ENCODE measurements around the gene BEGAIN.

Gene BEGAIN

DNA sequence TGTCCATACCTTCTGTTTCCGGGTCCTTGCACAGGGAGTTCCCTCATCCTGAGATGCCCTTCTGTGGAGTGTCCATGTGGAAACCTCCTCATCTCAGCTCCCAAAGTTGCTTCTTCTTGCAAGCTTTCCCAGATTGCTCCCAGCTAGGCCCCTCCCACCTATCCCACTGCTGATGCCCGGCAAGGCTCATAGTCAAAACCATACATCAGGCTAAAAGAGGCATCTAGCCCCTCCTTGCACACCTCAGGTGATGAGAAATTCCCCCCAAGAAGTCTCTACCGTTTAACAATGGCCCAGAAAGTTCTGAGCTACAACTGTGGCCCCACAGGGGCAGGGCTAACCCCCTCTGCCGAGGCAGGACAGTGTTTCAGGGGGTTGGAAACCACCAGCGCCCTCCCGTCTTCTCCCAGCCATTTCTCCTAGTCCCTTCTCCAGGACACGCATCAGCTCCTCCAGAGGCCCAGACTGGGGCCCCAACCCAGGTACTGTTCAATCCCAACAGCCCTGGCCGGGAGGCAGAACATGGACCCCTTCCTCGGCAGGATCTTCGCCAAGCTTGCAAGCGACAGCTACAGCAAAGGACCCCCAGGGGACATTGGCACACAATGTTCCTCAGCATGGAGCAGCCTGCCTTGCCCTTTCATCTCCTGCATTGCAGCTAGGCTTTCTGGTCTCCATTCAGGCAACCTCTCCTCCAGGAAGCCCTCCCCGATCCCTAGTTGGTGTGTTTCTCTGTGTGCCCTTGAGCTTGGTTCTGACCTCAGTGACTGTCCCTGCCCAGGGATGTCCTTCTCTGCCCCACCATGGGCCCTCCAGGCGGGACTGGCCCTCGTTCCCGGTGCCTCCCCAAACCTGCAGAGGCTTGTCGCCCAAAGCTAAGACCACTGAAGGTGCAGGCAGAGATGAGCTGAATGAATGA, 4.5 kb upstream of the BEGAIN start:
- no peak for DNase-seq (ENCODE audit: low read depth in 2 of 2)
- TF ChIP-seq, protein P1, sequence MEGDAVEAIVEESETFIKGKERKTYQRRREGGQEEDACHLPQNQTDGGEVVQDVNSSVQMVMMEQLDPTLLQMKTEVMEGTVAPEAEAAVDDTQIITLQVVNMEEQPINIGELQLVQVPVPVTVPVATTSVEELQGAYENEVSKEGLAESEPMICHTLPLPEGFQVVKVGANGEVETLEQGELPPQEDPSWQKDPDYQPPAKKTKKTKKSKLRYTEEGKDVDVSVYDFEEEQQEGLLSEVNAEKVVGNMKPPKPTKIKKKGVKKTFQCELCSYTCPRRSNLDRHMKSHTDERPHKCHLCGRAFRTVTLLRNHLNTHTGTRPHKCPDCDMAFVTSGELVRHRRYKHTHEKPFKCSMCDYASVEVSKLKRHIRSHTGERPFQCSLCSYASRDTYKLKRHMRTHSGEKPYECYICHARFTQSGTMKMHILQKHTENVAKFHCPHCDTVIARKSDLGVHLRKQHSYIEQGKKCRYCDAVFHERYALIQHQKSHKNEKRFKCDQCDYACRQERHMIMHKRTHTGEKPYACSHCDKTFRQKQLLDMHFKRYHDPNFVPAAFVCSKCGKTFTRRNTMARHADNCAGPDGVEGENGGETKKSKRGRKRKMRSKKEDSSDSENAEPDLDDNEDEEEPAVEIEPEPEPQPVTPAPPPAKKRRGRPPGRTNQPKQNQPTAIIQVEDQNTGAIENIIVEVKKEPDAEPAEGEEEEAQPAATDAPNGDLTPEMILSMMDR (IDR thresholded peaks at IDR 0.05; ENCODE audit: low read depth, low read length) = no peak

GRCh38 chr14:100590726-100591452, 3.7 kb upstream of the BEGAIN start:
- no peak overlapping the region for H3K4me3 ChIP-seq (replicated peaks in 1 of 2; ENCODE audit: low read depth in 2 of 2, low read length in 2 of 2)
- TF ChIP-seq, protein P1 (IDR thresholded peaks at IDR 0.05; ENCODE audit: low read depth, low read length) = no peak
- no peak for DNase-seq (ENCODE audit: low read depth in 2 of 2)

More for the DNA sequence above, 4.5 kb upstream of the BEGAIN start:
- H3K4me3 ChIP-seq (replicated peaks in 1 of 2; ENCODE audit: low read depth in 2 of 2, low read length in 2 of 2) = no peak overlapping the region

DNA sequence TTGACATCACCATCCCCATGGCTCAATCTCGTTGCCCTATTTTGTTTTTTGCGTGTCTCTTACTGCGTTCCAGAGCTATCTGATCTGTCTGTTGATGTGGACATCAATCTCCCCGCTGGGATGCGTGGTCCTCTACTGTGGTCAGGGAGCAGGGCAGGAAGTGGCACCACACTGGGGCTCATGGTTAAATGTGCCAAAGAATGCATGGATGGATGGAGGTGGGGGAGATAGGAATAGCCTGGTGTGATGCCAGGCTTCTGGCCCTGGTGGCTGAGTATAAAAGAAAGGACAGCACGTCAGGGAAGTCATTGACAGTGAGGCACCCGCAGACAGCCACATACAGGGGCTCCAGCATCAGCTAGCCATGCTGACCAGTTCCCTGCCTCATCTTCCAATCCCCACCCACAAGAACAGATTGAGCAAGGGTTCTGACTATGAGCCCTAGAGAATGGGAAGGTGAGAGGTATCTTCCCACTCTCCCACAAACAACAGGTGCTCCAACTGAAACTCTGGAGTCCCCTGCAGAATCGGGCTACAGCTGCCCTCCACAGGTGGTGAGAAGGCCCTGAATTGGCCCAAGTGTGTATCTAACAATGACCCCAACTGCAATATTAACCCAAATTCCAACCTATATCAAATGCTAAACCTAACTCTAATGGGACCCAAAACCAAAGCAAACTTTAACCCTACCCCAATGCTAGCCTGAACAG, 2.7 kb upstream of the BEGAIN start:
- DNase-seq (ENCODE audit: low read depth in 2 of 2) = no peak

GRCh38 chr14:100589071-100589759, 2.0 kb upstream of the BEGAIN start:
- no peak for DNase-seq (ENCODE audit: low read depth in 2 of 2)
- TF ChIP-seq, protein P1 (IDR thresholded peaks at IDR 0.05; ENCODE audit: low read depth, low read length) = no peak
- H3K4me3 ChIP-seq (replicated peaks in 1 of 2; ENCODE audit: low read depth in 2 of 2, low read length in 2 of 2) = no peak overlapping the region

More for the DNA sequence above, 2.7 kb upstream of the BEGAIN start:
- no peak overlapping the region for H3K4me3 ChIP-seq (replicated peaks in 1 of 2; ENCODE audit: low read depth in 2 of 2, low read length in 2 of 2)
- TF ChIP-seq, protein P1 (IDR thresholded peaks at IDR 0.05; ENCODE audit: low read depth, low read length) = no peak

DNA sequence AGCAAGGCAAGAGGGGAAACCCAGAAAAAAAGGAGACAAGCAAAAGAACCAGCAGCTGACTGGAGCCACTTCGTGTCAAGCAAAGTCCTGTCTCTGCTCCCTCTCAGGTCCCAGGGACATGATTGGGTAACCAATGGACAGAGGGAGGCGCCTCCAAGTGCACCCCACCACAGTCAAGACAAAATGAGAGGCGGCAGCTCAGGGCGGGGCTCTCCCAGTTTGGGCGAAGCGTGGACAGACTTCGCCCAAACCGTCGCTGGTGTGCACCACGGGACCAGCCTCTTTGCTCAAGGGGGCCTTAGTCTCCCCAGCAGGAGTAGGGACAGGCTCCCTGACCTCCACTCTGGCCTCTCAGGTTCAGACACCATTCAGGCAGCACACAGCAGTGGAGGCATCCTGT, 1.5 kb upstream of the BEGAIN start:
- no peak for DNase-seq (ENCODE audit: low read depth in 2 of 2)
- no peak overlapping the region for H3K4me3 ChIP-seq (replicated peaks in 1 of 2; ENCODE audit: low read depth in 2 of 2, low read length in 2 of 2)
- TF ChIP-seq, protein P1 (IDR thresholded peaks at IDR 0.05; ENCODE audit: low read depth, low read length) = no peak

All from cardiac fibroblast (primary cell).